A204.1 (cell line): ENCODE measurements around the gene KRT74.

Experiments
- FAIRE-seq: peaks from 2 replicates; lab custom pipeline; 2012; peaks lifted over from hg19 to GRCh38; lab: Jason Lieb, UNC

KRT74 gene

GRCh38 chr12:52519826-52520662 lies 53.6 kb downstream of the KRT74 start, which contains the start of gene KRT5:
Gene KRT5 (minus strand): TSS chr12:52520394. CDS start chr12:52520296, 98 bp downstream.
- no peak for FAIRE-seq

- FAIRE-seq, result no peak
These were observed 54.3 kb downstream of the KRT74 start for GRCh38 chr12:52519387-52519703.

DNA sequence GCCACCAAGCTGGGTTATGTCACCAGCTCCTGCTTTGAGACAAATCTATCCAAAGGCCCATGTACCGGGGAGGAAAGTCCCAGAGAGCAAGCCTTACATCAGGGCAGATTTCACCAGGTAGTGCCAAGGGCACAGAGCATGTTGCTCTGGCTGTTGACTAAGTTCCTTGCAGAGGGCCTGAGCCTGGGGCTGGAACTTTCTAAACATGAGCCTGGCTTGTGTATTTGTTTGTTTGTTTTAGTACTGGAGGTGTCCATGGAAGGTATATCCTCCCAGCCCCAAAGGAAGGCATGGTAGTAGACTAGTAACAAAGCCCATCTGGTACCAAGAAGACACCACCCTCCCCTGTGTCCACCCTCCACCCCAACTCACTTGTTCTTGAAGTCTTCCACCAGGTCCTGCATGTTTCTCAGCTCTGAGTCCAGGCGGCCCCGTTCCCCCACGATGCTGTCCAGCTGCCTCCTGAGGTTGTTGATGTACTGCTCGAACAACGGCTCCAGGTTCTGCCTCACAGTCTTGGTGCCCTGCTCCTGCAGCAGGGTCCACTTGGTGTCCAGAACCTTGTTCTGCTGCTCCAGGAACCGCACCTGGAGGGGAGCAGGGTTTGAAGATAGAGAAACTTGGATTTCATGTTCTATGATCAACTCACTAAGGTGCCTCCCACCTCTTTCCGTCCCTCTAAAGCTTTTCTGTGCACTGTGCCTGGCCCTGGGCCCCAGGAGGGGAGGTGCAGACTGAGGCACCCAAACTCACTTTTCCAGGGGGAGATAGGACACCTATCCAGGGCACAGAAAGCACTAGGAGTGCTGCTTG lies 54.9 kb downstream of the KRT74 start:
- FAIRE-seq, result no peak

- FAIRE-seq, result no peak
These were observed 55.8 kb downstream of the KRT74 start for GRCh38 chr12:52517888-52518287.

DNA sequence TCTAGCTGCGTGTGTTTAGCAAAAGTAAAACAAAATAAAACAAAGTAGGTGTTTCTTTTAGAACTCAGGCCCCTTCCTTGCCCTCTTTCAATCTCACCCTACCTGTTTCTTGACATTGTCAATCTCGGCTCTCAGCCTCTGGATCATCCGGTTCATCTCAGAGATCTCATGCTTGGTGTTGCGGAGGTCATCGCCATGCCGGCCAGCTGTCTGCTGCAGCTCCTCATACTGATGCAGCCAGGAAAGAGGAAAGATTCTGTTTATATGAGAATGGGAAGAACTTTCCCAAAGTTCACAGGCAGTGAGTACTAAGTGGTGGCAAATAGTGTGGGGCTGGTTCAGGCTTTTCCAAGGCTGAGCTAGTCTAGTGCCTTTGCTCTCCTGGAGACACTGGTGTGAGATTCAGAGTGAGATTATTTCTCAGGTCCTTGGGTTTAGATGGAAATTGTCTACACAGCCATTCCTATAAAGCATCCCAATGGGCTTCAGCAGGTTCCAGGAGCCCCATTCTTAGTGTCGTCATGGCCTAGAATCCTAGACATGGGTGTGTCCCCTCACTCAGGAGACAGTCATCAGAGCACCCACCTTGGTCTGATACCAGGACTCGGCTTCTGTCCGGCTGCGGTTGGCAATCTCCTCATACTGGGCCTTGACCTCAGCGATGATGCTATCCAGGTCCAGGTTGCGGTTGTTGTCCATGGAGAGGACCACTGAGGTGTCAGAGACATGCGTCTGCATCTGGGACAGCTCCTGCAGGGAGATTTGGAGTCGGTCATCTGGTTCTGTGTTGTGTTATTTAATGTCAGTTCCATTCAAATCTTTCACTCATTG lies 56.4 kb downstream of the KRT74 start:
- FAIRE-seq, result no peak

DNA sequence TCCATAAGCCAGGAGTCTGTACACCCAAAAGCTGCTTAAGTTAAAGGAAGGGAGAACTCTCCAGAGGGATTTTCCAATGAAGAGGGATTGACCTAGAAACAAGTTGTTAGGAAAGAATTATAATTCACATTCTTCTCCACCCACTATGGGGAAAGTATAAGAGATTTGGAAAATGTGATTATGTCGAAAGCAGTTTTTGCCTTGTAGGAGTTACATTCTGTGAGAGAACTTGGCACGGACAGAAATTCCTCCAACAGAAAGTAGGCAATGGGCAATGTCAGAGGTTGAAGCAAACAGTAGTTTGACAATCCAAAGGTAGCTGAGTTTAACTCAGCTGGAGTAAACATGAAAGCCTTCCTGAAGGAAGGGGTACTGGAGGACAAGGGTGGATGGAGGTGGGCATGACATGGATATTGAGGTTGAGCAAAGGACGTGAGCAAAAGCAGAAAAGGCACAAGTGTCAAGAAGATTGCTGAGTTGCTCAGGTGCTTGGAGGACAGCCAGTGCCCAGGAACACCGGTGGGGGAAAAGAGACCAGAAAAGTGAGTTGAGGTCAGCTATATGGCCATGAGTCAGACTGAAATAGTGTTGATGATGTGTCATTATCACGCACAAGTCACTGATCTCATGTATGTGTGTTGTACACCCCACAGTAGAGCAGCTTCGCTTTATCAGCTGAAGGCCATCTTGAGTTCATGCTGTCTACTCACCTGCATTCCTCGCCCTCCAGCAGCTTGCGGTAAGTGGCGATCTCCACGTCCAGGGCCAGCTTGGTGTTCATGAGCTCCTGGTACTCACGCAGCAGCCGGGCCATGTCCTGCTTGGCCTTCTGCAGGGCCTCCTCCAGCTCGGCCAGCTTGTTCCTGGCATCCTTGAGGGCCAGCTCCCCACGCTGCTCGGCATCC lies 57.5 kb downstream of the KRT74 start:
- FAIRE-seq, result no peak
